A673 (cell line): ENCODE data around the gene BIVM.

Source experiments
- CTCF ChIP-seq: fragments of 300-800, 200-600 bp; sonication (generic); conservative IDR thresholded peaks from 2 replicates; pipeline ENCODE4 v1.5.1; 2017; ENCODE audit warnings: low read depth, mild to moderate bottlenecking, antibody characterized with exemption, low read length, moderate library complexity, mixed read lengths
- EZH2 ChIP-seq: fragments of 200-600 bp; sonication (generic); IDR thresholded peaks from 2 replicates; pipeline ENCODE4 v1.6.1; 2017; ENCODE audit warnings: borderline replicate concordance, low read depth, mild to moderate bottlenecking, mixed read lengths, antibody characterized with exemption, low read length; ENCODE audit not compliant: poor library complexity, severe bottlenecking

GRCh38 chr13:102771298-102772041 lies 27.4 kb upstream of the BIVM start:
- TF ChIP-seq CTCF (no peak), EZH2 (no peak)
